H1 (cell line): ENCODE results near the gene WBP1L. TPM values are rescaled to one million over a fixed set of nuclear protein-coding genes. Genes with fewer than 3 reads are reported as not detected.

Source experiments
- CTCF ChIA-PET: fragments of 300-600 bp; sonication (Branson Sonifier 250); formaldehyde crosslinking; loops from one replicate; lab custom pipeline; 2021; ENCODE audit not compliant: partially characterized antibody; lab: Charles Lee
- POLR2A ChIA-PET: fragments of 300-600 bp; sonication (Branson Sonifier 250); formaldehyde crosslinking; loops from one replicate; lab custom pipeline; 2021; ENCODE audit warnings: inconsistent platforms; ENCODE audit not compliant: partially characterized antibody; lab: Charles Lee
- DNase-seq, 2 experiments: peaks; one replicate each; pipeline versions ENCODE4 v3.0.0 to v3.0.0-alpha.2; 2010 to 2022; ENCODE audit warnings: low spot score in 2 of 2, low read depth in 1 of 2, mixed read lengths in 1 of 2
- FAIRE-seq: peaks from 2 replicates; lab custom pipeline; 2011; peaks lifted over from hg19 to GRCh38; lab: Jason Lieb, UNC
- H2AFZ ChIP-seq: 2 replicates; pipeline ENCODE4 v1.8.1; 2012; ENCODE audit warnings: low read length, inconsistent platforms
- H2AK5ac ChIP-seq: 2 replicates; pipeline ENCODE4 v1.6.1; 2013; ENCODE audit warnings: low read depth, low read length
- H2BK120ac ChIP-seq: replicated peaks from 2 replicates; pipeline ENCODE3; 2013; ENCODE audit warnings: low read depth, low read length, inconsistent platforms
- H2BK12ac ChIP-seq: 2 replicates; pipeline ENCODE4 v1.6.1; 2013; ENCODE audit warnings: low read depth, low read length
- H2BK15ac ChIP-seq: 2 replicates; pipeline ENCODE4 v1.6.1; 2013; ENCODE audit warnings: low read length
- H2BK20ac ChIP-seq: 2 replicates; pipeline ENCODE4 v1.6.1; 2013; ENCODE audit warnings: low read length
- H2BK5ac ChIP-seq: 2 replicates; pipeline ENCODE4 v1.6.1; 2013; ENCODE audit warnings: low read depth, low read length
- H3K14ac ChIP-seq: 2 replicates; pipeline ENCODE4 v1.6.1; 2013; ENCODE audit warnings: inconsistent platforms; ENCODE audit not compliant: insufficient read length
- H3K18ac ChIP-seq: 2 replicates; pipeline ENCODE4 v1.6.1; 2013; ENCODE audit warnings: low read length; ENCODE audit errors: extremely low read depth
- H3K23ac ChIP-seq: 2 replicates; pipeline ENCODE4 v1.6.1; 2013; ENCODE audit warnings: inconsistent platforms; ENCODE audit not compliant: insufficient read length
- H3K23me2 ChIP-seq: 2 replicates; pipeline ENCODE4 v1.6.1; 2013; ENCODE audit warnings: low read depth, low read length
- H3K27ac ChIP-seq: 2 replicates; pipeline ENCODE4 v1.6.1; 2011; ENCODE audit warnings: low read depth, low read length, inconsistent platforms
- H3K27me3 ChIP-seq, 4 experiments: replicated peaks in 1 of 4; 1 replicate in 1 of 4; 2 replicates in 3 of 4; pipeline versions ENCODE4 v1.6.1 to v1.8.1; 2011 to 2013; ENCODE audit warnings: low read length in 3 of 4, mild to moderate bottlenecking in 3 of 4, inconsistent platforms in 2 of 4, mixed read lengths in 2 of 4, moderate library complexity in 1 of 4; ENCODE audit not compliant: control insufficient read depth in 3 of 4, insufficient read depth in 3 of 4; ENCODE audit errors: extremely low read depth in 1 of 4
- H3K36me3 ChIP-seq, 4 experiments: 2 replicates each; pipeline versions ENCODE4 v1.6.1 to v1.8.1; 2011 to 2013; ENCODE audit warnings: mild to moderate bottlenecking in 4 of 4, low read length in 3 of 4, moderate library complexity in 2 of 4, control low read depth in 1 of 4, inconsistent platforms in 1 of 4; ENCODE audit not compliant: insufficient read depth in 4 of 4, control insufficient read depth in 2 of 4
- H3K4ac ChIP-seq: replicated peaks from 2 replicates; pipeline ENCODE3; 2013; ENCODE audit warnings: low read length, low read depth, mixed read lengths, inconsistent platforms; ENCODE audit not compliant: insufficient read length
- H3K4me1 ChIP-seq, 4 experiments: replicated peaks in 1 of 4; 1 replicate in 1 of 4; 2 replicates in 3 of 4; pipeline versions ENCODE4 v1.6.1 to v1.8.1; 2011 to 2013; ENCODE audit warnings: low read length in 3 of 4, inconsistent platforms in 2 of 4, mixed read lengths in 1 of 4; ENCODE audit not compliant: insufficient read depth in 4 of 4, control insufficient read depth in 3 of 4
- H3K4me2 ChIP-seq, 2 experiments: 2 replicates each; pipeline versions ENCODE4 v1.6.1 to v1.8.1; 2011 to 2013; ENCODE audit warnings: low read depth in 2 of 2, low read length in 2 of 2, control low read depth in 1 of 2, inconsistent platforms in 1 of 2, mild to moderate bottlenecking in 1 of 2; ENCODE audit not compliant: insufficient read depth in 1 of 2
- H3K4me3 ChIP-seq, 4 experiments: fragments of 200-600, 300-600 bp in 1 of 4; sonication (generic), shearing (Covaris generic), sonication (Bioruptor Twin) in 1 of 4; 2 replicates each; pipeline versions ENCODE4 v1.5.1 to v1.8.1; 2011 to 2016; ENCODE audit warnings: low read length in 4 of 4, low read depth in 3 of 4, control low read depth in 2 of 4, inconsistent platforms in 2 of 4, mild to moderate bottlenecking in 2 of 4, mixed read lengths in 1 of 4, moderate library complexity in 1 of 4; ENCODE audit not compliant: insufficient read depth in 2 of 4; ENCODE audit errors: extremely low read depth in 1 of 4
- H3K56ac ChIP-seq: replicated peaks from 2 replicates; pipeline ENCODE3; 2013; ENCODE audit warnings: low read depth, mild to moderate bottlenecking, mixed read lengths, low read length, inconsistent platforms; ENCODE audit not compliant: insufficient read length
- H3K79me1 ChIP-seq: 2 replicates; pipeline ENCODE4 v1.6.1; 2013; ENCODE audit warnings: low read depth, low read length, control low read depth
- H3K79me2 ChIP-seq, 2 experiments: 2 replicates each; pipeline versions ENCODE4 v1.6.1 to v1.8.1; 2012 to 2013; ENCODE audit warnings: low read length in 2 of 2, mild to moderate bottlenecking in 2 of 2, inconsistent platforms in 1 of 2; ENCODE audit not compliant: insufficient read depth in 2 of 2, control insufficient read depth in 1 of 2
- H3K9ac ChIP-seq, 4 experiments: replicated peaks in 1 of 4; 1 replicate in 1 of 4; 2 replicates in 3 of 4; pipeline versions ENCODE4 v1.6.1 to v1.8.1; 2011 to 2013; ENCODE audit warnings: low read depth in 3 of 4, low read length in 3 of 4, control low read depth in 2 of 4, mild to moderate bottlenecking in 2 of 4, moderate library complexity in 2 of 4, inconsistent platforms in 1 of 4; ENCODE audit errors: extremely low read depth in 1 of 4
- H3K9me3 ChIP-seq, 2 experiments: 2 replicates each; pipeline versions ENCODE4 v1.6.1 to v1.8.1; 2012 to 2013; ENCODE audit warnings: mild to moderate bottlenecking in 2 of 2, moderate library complexity in 2 of 2, control low read depth in 1 of 2, inconsistent platforms in 1 of 2, low read depth in 1 of 2, low read length in 1 of 2, mixed read lengths in 1 of 2; ENCODE audit not compliant: insufficient read depth in 2 of 2
- H4K20me1 ChIP-seq, 2 experiments: replicated peaks in 1 of 2; 2 replicates each; pipeline versions ENCODE3 to v1.8.1; 2011 to 2013; ENCODE audit warnings: inconsistent platforms in 2 of 2, low read length in 2 of 2, mild to moderate bottlenecking in 1 of 2; ENCODE audit not compliant: insufficient read depth in 2 of 2, control insufficient read depth in 1 of 2
- H4K5ac ChIP-seq: 2 replicates; pipeline ENCODE4 v1.6.1; 2013; ENCODE audit warnings: low read length, low read depth, mixed read lengths, inconsistent platforms; ENCODE audit not compliant: insufficient read length
- H4K8ac ChIP-seq: 2 replicates; pipeline ENCODE4 v1.8.0; 2013; ENCODE audit warnings: mild to moderate bottlenecking, moderate library complexity, low read length, inconsistent platforms; ENCODE audit not compliant: insufficient read depth; ENCODE audit errors: extremely low read depth
- H4K91ac ChIP-seq: replicated peaks from 2 replicates; pipeline ENCODE3; 2013; ENCODE audit warnings: low read length, mixed read lengths, inconsistent platforms; ENCODE audit not compliant: insufficient read length
- BCL11A ChIP-seq, 2 experiments: IDR thresholded peaks; one replicate each; pipeline ENCODE4 v1.6.1; 2011; ENCODE audit warnings: low read depth in 2 of 2, low read length in 2 of 2, mild to moderate bottlenecking in 2 of 2
- FOSL1 ChIP-seq: IDR thresholded peaks from 2 replicates; pipeline ENCODE4 v1.6.1; 2011; ENCODE audit warnings: mild to moderate bottlenecking, low read depth, low read length, moderate library complexity; ENCODE audit not compliant: insufficient read depth
- MAFK ChIP-seq: IDR thresholded peaks from 2 replicates; pipeline ENCODE4 v1.6.1; 2012; ENCODE audit warnings: low read depth, mild to moderate bottlenecking, improper control_type of control experiment, low read length
- PHF8 ChIP-seq: fragments of 200-600 bp; sonication (generic); conservative IDR thresholded peaks from 2 replicates; pipeline ENCODE4 v1.7.1; 2012; ENCODE audit warnings: low read depth, mild to moderate bottlenecking, inconsistent platforms, low read length, moderate library complexity
- RXRA ChIP-seq: IDR thresholded peaks from 2 replicates; pipeline ENCODE4 v1.6.1; 2011; ENCODE audit warnings: low read depth, mild to moderate bottlenecking, low read length, moderate library complexity; ENCODE audit not compliant: insufficient read depth
- SP1 ChIP-seq: IDR thresholded peaks from 2 replicates; pipeline ENCODE4 v1.6.1; 2011; ENCODE audit warnings: low read depth, low read length
- USF2 ChIP-seq: IDR thresholded peaks from 2 replicates; pipeline ENCODE4 v1.6.1; 2011; ENCODE audit warnings: low read length, improper control_type of control experiment
- ZNF274 ChIP-seq: IDR thresholded peaks from 2 replicates; pipeline ENCODE4 v1.7.0; 2012; ENCODE audit warnings: low read length, borderline replicate concordance; ENCODE audit errors: extremely low read depth
- WGBS, 2 experiments: shearing (Covaris generic) in 1 of 2; methylation state at CpG; one replicate each; pipeline versions ENCODE4 v1.1.6 to v1.1.7; 2013 to 2015; ENCODE audit warnings: low lambda C conversion rate in 2 of 2, mixed read lengths in 2 of 2, inconsistent platforms in 1 of 2, low coverage in 1 of 2, missing lambda C conversion rate in 1 of 2; ENCODE audit not compliant: insufficient replicate concordance in 2 of 2, insufficient coverage in 1 of 2, insufficient read length in 1 of 2; ENCODE audit errors: extremely low coverage in 1 of 2, missing lambda C conversion rate in 1 of 2; 5-methylcytosine and 5-hydroxymethylcytosine counted together
- polyA plus RNA-seq, 7 experiments: library from polyadenylated mRNA; depleted of rRNA in 3 of 7; stranded (reverse) in 5 of 7; unstranded in 2 of 7; fragments of >200 nt in 5 of 7; fragments of 200-250 nt in 2 of 7; gene quantifications; 1 replicate in 5 of 7; 2 replicates in 1 of 7; 4 replicates in 1 of 7; pipeline versions ENCODE4 v1.2.1 to v1.2.3, GENCODE V29; 2011 to 2013; ENCODE audit warnings: missing spikeins in 2 of 7, mixed read lengths in 2 of 7
- total RNA-seq: library from RNA; stranded (reverse); fragmentation: NEBNext Ultra II Directional; extraction: Animal tissue kit (Norgen Biotek cat#: 25700); gene quantifications from 2 replicates; pipeline ENCODE4 v1.2.1, GENCODE V29; 2021

The WBP1L gene
- total and polyA plus RNA-seq, 2 of the 8 experiments (the other 6 are each of a cell fraction or from before 2014, with no cell fraction given), result 26.6 to 29.9 TPM

- no peaks in the 10 kb centered on the region for H3K27me3 ChIP-seq
- H3K4ac ChIP-seq, result no peak overlapping the region
- no peak overlapping the region for H3K14ac ChIP-seq
- no peak overlapping the region for H4K91ac ChIP-seq
- no peak overlapping the region for H2AFZ ChIP-seq
- H3K23me2 ChIP-seq, result no peaks in the 10 kb centered on the region
- H3K27ac ChIP-seq, result no peak overlapping the region
- ChIA-PET POLR2A (interaction anchor here (0.7 to 1.5 kb wide), 3 partner anchors 13 to 131 kb away, joined by 3 to 4 read pairs (median 3); no protein-coding TSS in a partner anchor), CTCF (interaction anchor here (1.1 to 5.9 kb wide), 3 partner anchors 11 to 137 kb away, joined by 4 to 42 read pairs (median 8); no protein-coding TSS in a partner anchor)
- WGBS, 2 experiments, result 92% methylated on average over 6 of the region's 6 CpGs; no CpG with 5 or more reads in 1 of the 2 experiments
- H2BK12ac ChIP-seq, result no peak overlapping the region
- H3K9ac ChIP-seq, result no peak overlapping the region
- no peak overlapping the region for H2AK5ac ChIP-seq
- H3K18ac ChIP-seq, result no peak overlapping the region
- no peak overlapping the region for H2BK15ac ChIP-seq
- no peaks in the 10 kb centered on the region for H3K4me1 ChIP-seq
- no peaks in the 10 kb centered on the region for H3K9me3 ChIP-seq
- no peaks in the 10 kb centered on the region for H3K36me3 ChIP-seq
- no peak overlapping the region for H3K4me3 ChIP-seq
- no peak overlapping the region; the same call in 1 of the 2 replicates for H4K8ac ChIP-seq
- no peak overlapping the region for H3K23ac ChIP-seq
- no peaks in the 10 kb centered on the region for H3K79me2 ChIP-seq
- H3K56ac ChIP-seq, result no peak overlapping the region
- no peak overlapping the region for H4K5ac ChIP-seq
- FAIRE-seq (no peak), DNase-seq (no peak)
- no peaks in the 10 kb centered on the region; the same call in 1 of the 2 replicates for H3K79me1 ChIP-seq
- no peak overlapping the region for H2BK120ac ChIP-seq
- no peak overlapping the region for H3K4me2 ChIP-seq
- H4K20me1 ChIP-seq, result no peaks in the 10 kb centered on the region
- no peak for TF ChIP-seq MAFK
- no peak for TF ChIP-seq ZNF274
- no peak for TF ChIP-seq PHF8
- no peak for TF ChIP-seq BCL11A (IDR thresholded peaks at IDR 0.05; ENCODE audit: low read depth in 2 of 2, low read length in 2 of 2)
- TF ChIP-seq USF2, result no peak
- no peak for TF ChIP-seq SP1
- TF ChIP-seq RXRA, result no peak
- no peak for TF ChIP-seq FOSL1
- H2BK20ac ChIP-seq, result no peak overlapping the region
- H2BK5ac ChIP-seq, result no peak overlapping the region
These were observed 20.9 kb downstream of the WBP1L start for GRCh38 chr10:102764470-102765161.
